Activated naive CD4-positive, alpha-beta T cell treated with anti-CD3 and anti-CD28 coated beads, Interleukin-2, amount 50 U/mL, for 72 hours (primary cell): Measurements from ENCODE around the gene TRIM45. TPM values are rescaled to one million over a fixed set of nuclear protein-coding genes. Genes with fewer than 3 reads are reported as not detected.

Experiments
- total RNA-seq, 2 donors: library from RNA; stranded (reverse); gene quantifications; one replicate each; pipeline ENCODE4 v1.2.3, GENCODE V29; 2022

Gene TRIM45
- total RNA-seq, 2 donors from 2014 or later = 0.29 to 1.5 TPM

Other genes with a start within 250 kb of the TRIM45 start
- gene PTGFRN, start 211.8 kb downstream of the TRIM45 start, total RNA-seq = 10 to 100 TPM; 15.9 to 20.3 TPM
- gene CD101, start 120.0 kb downstream of the TRIM45 start, total RNA-seq = 1 to 10 TPM in 1 of 2 donors, under 1 TPM in 1; 0.09 to 1.3 TPM
- 100 to 1,000 TPM; 112 to 136 TPM for gene TTF2, start 61.4 kb downstream of the TRIM45 start, total RNA-seq
- gene VTCN1, start 89.2 kb upstream of the TRIM45 start, total RNA-seq = not detected
- 10 to 100 TPM; 17.8 to 18.4 TPM for gene MAN1A2, start 245.7 kb upstream of the TRIM45 start, total RNA-seq